Small intestine (tissue), 7 donors: Measurements from ENCODE around the gene GPR84. TPM values are rescaled to one million over a fixed set of nuclear protein-coding genes. Genes with fewer than 3 reads are reported as not detected.
A peak's percentile ranks its signal among the peaks of the same experiment; 100 is the strongest.

Experiments used
- DNase-seq, 2 donors: peaks; one replicate each; pipeline versions ENCODE4 v3.0.0 to v3.0.0-alpha.2; 2013
- FAIRE-seq: peaks from 2 replicates; lab custom pipeline; 2012; peaks lifted over from hg19 to GRCh38; lab: Jason Lieb, UNC
- H3K27ac ChIP-seq, 3 donors: one replicate each; pipeline ENCODE4 v1.5.1; 2013; ENCODE audit warnings: low read length in 2 of 3, mild to moderate bottlenecking in 2 of 3, control low read depth in 1 of 3, inconsistent platforms in 1 of 3, low read depth in 1 of 3, moderate library complexity in 1 of 3
- H3K27me3 ChIP-seq, 3 donors: one replicate each; pipeline ENCODE4 v1.6.1; 2013; ENCODE audit warnings: low read length in 3 of 3, inconsistent platforms in 1 of 3; ENCODE audit not compliant: control insufficient read depth in 3 of 3, insufficient read depth in 3 of 3
- H3K36me3 ChIP-seq, 3 donors: one replicate each; pipeline ENCODE4 v1.6.1; 2013; ENCODE audit warnings: low read length in 3 of 3, inconsistent platforms in 1 of 3, low read depth in 1 of 3, mild to moderate bottlenecking in 1 of 3, moderate library complexity in 1 of 3; ENCODE audit not compliant: control insufficient read depth in 3 of 3, insufficient read depth in 2 of 3
- H3K4me1 ChIP-seq, 3 donors: one replicate each; pipeline ENCODE4 v1.6.1; 2013; ENCODE audit warnings: low read length in 2 of 3, inconsistent platforms in 1 of 3, low read depth in 1 of 3, mild to moderate bottlenecking in 1 of 3, moderate library complexity in 1 of 3; ENCODE audit not compliant: control insufficient read depth in 3 of 3, insufficient read depth in 2 of 3
- H3K4me3 ChIP-seq, 3 donors: one replicate each; pipeline ENCODE4 v1.5.1; 2013; ENCODE audit warnings: low read length in 3 of 3, control low read depth in 1 of 3, inconsistent platforms in 1 of 3, low read depth in 1 of 3, mild to moderate bottlenecking in 1 of 3, moderate library complexity in 1 of 3
- H3K9me3 ChIP-seq, 2 donors: one replicate each; pipeline ENCODE4 v1.6.1; 2013; ENCODE audit warnings: low read depth in 1 of 2, low read length in 1 of 2; ENCODE audit not compliant: control insufficient read depth in 2 of 2, insufficient read depth in 1 of 2
- WGBS, 3 donors: extraction: QIAGEN DNeasy Blood & Tissue Kit; methylation state at CpG; one replicate each; pipeline ENCODE4 v1.1.7; 2013; 5-methylcytosine and 5-hydroxymethylcytosine counted together
- polyA plus RNA-seq, 4 donors: library from polyadenylated mRNA; stranded (reverse) in 3 of 4; unstranded in 1 of 4; fragments of 200-250 nt in 3 of 4; fragments of 120-200 nt in 1 of 4; gene quantifications; one replicate each; pipeline versions ENCODE4 v1.2.1 to v1.2.3, GENCODE V29; 2013
- donor health status: healthy with polysubstance abuse.
- donor health status: control.
- donor health status: control.
- donor health status: Bipolar disorder and iron deficiency.
- donor health status: healthy.

The GPR84 gene
- polyA plus RNA-seq, 4 donors, result 0.24 to 0.33 TPM; not detected in 2

GRCh38 chr12:54394986-54395385 is 30.7 kb upstream of the GPR84 start:
- FAIRE-seq, result no peak
- 91 to 93% (median 92%) methylated on average over 1 of the region's 1 CpG for WGBS, 3 donors
- Histone ChIP-seq H3K27me3 (peaks cover 0 to 9% (median 0%) of the 10 kb centered on the region in 3 donors), H3K4me1 (peaks cover 0 to 9% (median 2%) of the 10 kb centered on the region in 3 donors), H3K9me3 (no peaks in the 10 kb centered on the region), H3K36me3 (peaks cover 0 to 27% (median 3%) of the 10 kb centered on the region in 3 donors), H3K4me3 (no peak overlapping the region), H3K27ac (no peak overlapping the region)
- no peak for DNase-seq

GRCh38 chr12:54394281-54394719 is 30.0 kb upstream of the GPR84 start:
- Histone ChIP-seq H3K27ac (no peak overlapping the region), H3K4me1 (peaks cover 0 to 9% (median 2%) of the 10 kb centered on the region in 3 donors), H3K36me3 (peaks cover 0 to 21% (median 3%) of the 10 kb centered on the region in 3 donors), H3K4me3 (no peak overlapping the region), H3K9me3 (no peaks in the 10 kb centered on the region), H3K27me3 (peaks cover 0 to 9% (median 0%) of the 10 kb centered on the region in 3 donors)
- DNase-seq (peak; percentile 38 to 51), FAIRE-seq (no peak)
- 9 to 33% (median 12%) methylated on average over 4 of the region's 4 CpGs for WGBS, 3 donors

GRCh38 chr12:54393743-54394142 is 29.5 kb upstream of the GPR84 start:
- DNase-seq (no peak), FAIRE-seq (no peak)
- Histone ChIP-seq H3K9me3 (no peaks in the 10 kb centered on the region), H3K4me1 (peaks cover 0 to 9% (median 2%) of the 10 kb centered on the region in 3 donors), H3K36me3 (peaks cover 0 to 20% (median 3%) of the 10 kb centered on the region in 3 donors), H3K27me3 (peaks cover 0 to 9% (median 0%) of the 10 kb centered on the region in 3 donors), H3K27ac (no peak overlapping the region), H3K4me3 (no peak overlapping the region)
- 48 to 69% (median 61%) methylated on average over 3 of the region's 3 CpGs for WGBS, 3 donors

GRCh38 chr12:54393207-54393609 is 28.9 kb upstream of the GPR84 start:
- FAIRE-seq (no peak), DNase-seq (no peak)
- H3K36me3 ChIP-seq, result peaks cover 0 to 17% (median 3%) of the 10 kb centered on the region in 3 donors
- H3K9me3 ChIP-seq, result no peaks in the 10 kb centered on the region
- H3K4me1 ChIP-seq, result peaks cover 0 to 12% (median 4%) of the 10 kb centered on the region in 3 donors
- no peak overlapping the region for H3K27ac ChIP-seq
- WGBS, 3 donors, result 56 to 75% (median 69%) methylated on average over 6 of the region's 6 CpGs
- no peak overlapping the region for H3K4me3 ChIP-seq
- H3K27me3 ChIP-seq, result peaks cover 0 to 9% (median 0%) of the 10 kb centered on the region in 3 donors

DNA sequence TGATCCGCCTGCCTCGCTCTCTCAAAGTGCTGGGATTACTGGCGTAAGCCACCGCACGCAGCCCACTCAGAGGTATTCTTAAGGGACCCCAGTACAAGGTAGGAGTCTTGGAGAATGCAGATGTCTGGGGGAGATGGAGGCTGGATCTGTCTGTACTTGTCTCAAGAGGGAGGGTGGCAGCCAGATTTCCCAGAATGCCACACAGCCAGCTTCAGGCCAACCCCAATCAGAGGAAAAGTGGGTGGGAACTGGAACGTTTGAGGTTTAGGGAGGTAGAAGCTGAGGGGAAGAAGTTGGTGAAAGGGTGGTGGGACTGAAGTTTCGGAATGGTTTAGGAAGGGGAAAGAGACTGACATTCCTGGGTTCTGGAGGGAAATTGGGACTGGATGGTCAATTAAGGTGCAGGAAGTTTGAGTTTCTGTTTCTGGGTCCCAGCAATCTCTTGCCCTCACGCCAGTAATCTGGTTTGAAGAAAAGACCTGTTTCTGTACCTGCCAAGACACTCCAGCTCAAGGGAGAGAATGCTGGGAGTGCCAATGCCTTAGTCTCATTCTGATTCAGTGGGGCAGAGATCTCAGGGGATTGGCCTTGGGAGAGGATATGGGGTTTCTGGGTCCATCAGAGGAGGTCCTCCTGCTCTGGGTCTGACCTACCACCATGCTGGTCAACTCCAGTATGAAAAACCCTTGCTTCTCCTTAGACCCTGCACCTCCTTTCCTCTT is 28.4 kb upstream of the GPR84 start:
- FAIRE-seq (no peak), DNase-seq (no peak)
- peaks cover 0 to 17% (median 3%) of the 10 kb centered on the region in 3 donors for H3K36me3 ChIP-seq
- H3K27ac ChIP-seq, result no peak overlapping the region
- no peaks in the 10 kb centered on the region for H3K9me3 ChIP-seq
- WGBS, 3 donors, result 73 to 83% (median 80%) methylated on average over 8 of the region's 8 CpGs
- H3K27me3 ChIP-seq, result peaks cover 0 to 9% (median 0%) of the 10 kb centered on the region in 3 donors
- no peak overlapping the region for H3K4me3 ChIP-seq
- H3K4me1 ChIP-seq, result peaks cover 0 to 14% (median 6%) of the 10 kb centered on the region in 3 donors

- FAIRE-seq, result no peak
- no peak overlapping the region for H3K27ac ChIP-seq
- 13 to 22% (median 14%) methylated on average over 41 to 51 of the region's 51 CpGs for WGBS, 3 donors
Observed at GRCh38 chr12:54390668-54391551, 26.6 kb upstream of the GPR84 start.

DNA sequence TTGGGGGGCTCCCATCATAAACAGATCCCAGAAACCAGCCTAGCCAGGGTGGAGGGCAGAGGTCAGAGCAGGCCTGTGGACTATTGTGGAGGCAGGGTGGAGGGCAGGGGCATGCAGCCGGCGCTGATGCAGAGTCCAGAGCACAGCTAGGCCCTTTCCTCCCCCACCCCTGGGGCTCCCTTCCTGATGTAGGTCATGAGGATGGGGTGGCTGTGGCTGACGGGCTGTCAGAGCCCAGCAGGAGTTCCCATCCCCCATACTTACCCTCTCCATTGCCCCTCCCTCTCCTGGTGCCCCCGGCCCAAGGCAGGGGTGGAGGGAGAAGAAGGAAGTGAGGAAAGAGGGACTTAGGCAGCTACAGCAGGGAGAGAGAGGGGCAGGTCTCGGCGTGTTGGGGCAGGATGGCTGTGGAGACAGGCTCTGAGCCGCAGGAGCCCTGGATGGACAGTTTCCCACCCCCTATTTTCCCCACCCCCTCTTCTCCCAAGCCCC is 25.9 kb upstream of the GPR84 start:
- Histone ChIP-seq H3K27me3 (peaks cover 0 to 9% (median 0%) of the 10 kb centered on the region in 3 donors), H3K36me3 (peaks cover 0 to 2% (median 0%) of the 10 kb centered on the region in 3 donors), H3K4me3 (no peak overlapping the region), H3K27ac (no peak overlapping the region), H3K4me1 (peaks cover 0 to 18% (median 6%) of the 10 kb centered on the region in 3 donors), H3K9me3 (no peaks in the 10 kb centered on the region)
- DNase-seq, result peak in 1 of 2 donors; percentile 26
- no peak for FAIRE-seq
- 59 to 78% (median 59%) methylated on average over 5 to 7 of the region's 7 CpGs for WGBS, 3 donors

More at GRCh38 chr12:54390668-54391551, 26.6 kb upstream of the GPR84 start:
- Histone ChIP-seq H3K27me3 (peaks cover 0 to 9% (median 0%) of the 10 kb centered on the region in 3 donors), H3K4me3 (peak overlapping the region in 2 of 3 donors; percentile 39 to 41), H3K36me3 (peaks cover 0 to 6% (median 0%) of the 10 kb centered on the region in 3 donors), H3K9me3 (no peaks in the 10 kb centered on the region), H3K4me1 (peaks cover 0 to 14% (median 6%) of the 10 kb centered on the region in 3 donors)
- peak; percentile 30 to 70 for DNase-seq
